HCT116 (cell line): ENCODE measurements around the gene LCE1A. TPM values are rescaled to one million over a fixed set of nuclear protein-coding genes. Genes with fewer than 3 reads are reported as not detected.

ENCODE experiments used
- ATAC-seq: fragments of 200-7000 bp; cut with Tn5 transposase; 2 replicates; pipeline ENCODE4 v1.9.1; 2020; ENCODE audit warnings: mild to moderate bottlenecking, moderate library complexity
- BruUV-seq: library from RNA; stranded (reverse); fragments of 400-500 nt; replicated peaks from 2 replicates; lab custom pipeline; 2021; lab: Mats Ljungman, UMichigan
- CTCF ChIA-PET: fragments of 300-600 bp; sonication (Branson Sonifier 250); formaldehyde crosslinking; loops from one replicate; lab custom pipeline; 2021; ENCODE audit warnings: antibody characterized with exemption; lab: Charles Lee
- POLR2A ChIA-PET: fragments of 300-600, 350-600 bp; sonication (Branson Sonifier 250); formaldehyde crosslinking; loops from one replicate; lab custom pipeline; 2021; ENCODE audit warnings: antibody characterized with exemption; lab: Charles Lee
- RAD21 ChIA-PET, 2 experiments: fragments of 300-600 bp; sonication (Branson Sonifier 250); formaldehyde crosslinking; loops; one replicate each; lab custom pipeline; 2023; ENCODE audit warnings: low total read pairs in 2 of 2; ENCODE audit not compliant: uncharacterized antibody in 2 of 2, unreplicated experiment in 2 of 2, low non-redundant PET in 1 of 2; lab: Charles Lee
- DNase-seq: peaks from one replicate; pipeline ENCODE4 v3.0.0-alpha.2; 2010; ENCODE audit warnings: low read depth, low spot score
- H2AFZ ChIP-seq: fragments of 200-600 bp; shearing (Covaris generic), sonication (generic); 2 replicates; pipeline ENCODE4 v1.6.1; 2017; ENCODE audit warnings: low read depth, mixed run types, mixed read lengths, antibody characterized with exemption, low read length; ENCODE audit not compliant: poor library complexity, severe bottlenecking
- H3K27ac ChIP-seq: 2 replicates; pipeline ENCODE4 v1.5.1; 2012; ENCODE audit warnings: low read depth, low read length
- H3K27me3 ChIP-seq: fragments of 200-600 bp; sonication (generic); 2 replicates; pipeline ENCODE4 v1.6.1; 2016; ENCODE audit warnings: mixed run types, low read length, mixed read lengths; ENCODE audit not compliant: insufficient read depth
- H3K36me3 ChIP-seq, 2 experiments: fragments of 200-500 bp in 1 of 2; fragments of 200-600 bp in 1 of 2; sonication (Bioruptor generic) in 1 of 2; sonication (generic) in 1 of 2; 2 replicates each; pipeline versions ENCODE4 v1.5.1 to v1.6.1; 2014 to 2016; ENCODE audit warnings: low read length in 2 of 2, inconsistent platforms in 1 of 2, mixed read lengths in 1 of 2, mixed run types in 1 of 2; ENCODE audit not compliant: insufficient read depth in 2 of 2, control insufficient read depth in 1 of 2
- H3K4me1 ChIP-seq, 2 experiments: fragments of 200-600 bp in 1 of 2; sonication (generic) in 1 of 2; 2 replicates each; pipeline versions ENCODE4 v1.5.1 to v1.6.1; 2012 to 2017; ENCODE audit warnings: low read length in 2 of 2, inconsistent platforms in 1 of 2, mild to moderate bottlenecking in 1 of 2, mixed read lengths in 1 of 2, mixed run types in 1 of 2, moderate library complexity in 1 of 2; ENCODE audit not compliant: insufficient read depth in 2 of 2, control insufficient read depth in 1 of 2
- H3K4me2 ChIP-seq: fragments of 200-600 bp; sonication (generic); 2 replicates; pipeline ENCODE4 v1.6.1; 2017; ENCODE audit warnings: mixed run types, low read length, mixed read lengths
- H3K4me3 ChIP-seq, 2 experiments: fragments of 200-600 bp in 1 of 2; sonication (generic) in 1 of 2; replicated peaks in 1 of 2; 2 replicates each; pipeline ENCODE4 v1.5.1; 2011 to 2016; ENCODE audit warnings: low read length in 2 of 2, control low read depth in 1 of 2, low read depth in 1 of 2, mild to moderate bottlenecking in 1 of 2, mixed read lengths in 1 of 2, mixed run types in 1 of 2
- H3K79me2 ChIP-seq: fragments of 200-600 bp; sonication (generic); 2 replicates; pipeline ENCODE4 v1.6.1; 2017; ENCODE audit warnings: mild to moderate bottlenecking, mixed run types, low read length, moderate library complexity, mixed read lengths; ENCODE audit not compliant: insufficient read depth
- H3K9ac ChIP-seq: fragments of 200-600 bp; sonication (generic); 2 replicates; pipeline ENCODE4 v1.6.1; 2016; ENCODE audit warnings: low read length, mixed read lengths
- H3K9me2 ChIP-seq: fragments of 200-600 bp; sonication (generic), shearing (Covaris generic); 2 replicates; pipeline ENCODE4 v1.6.1; 2017; ENCODE audit warnings: mixed run types, mild to moderate bottlenecking, moderate library complexity; ENCODE audit not compliant: insufficient read depth
- H3K9me3 ChIP-seq, 2 experiments: fragments of 200-500 bp in 1 of 2; fragments of 200-600 bp in 1 of 2; sonication (Bioruptor generic) in 1 of 2; sonication (generic) in 1 of 2; 2 replicates each; pipeline ENCODE4 v1.6.1; 2014 to 2017; ENCODE audit warnings: low read length in 2 of 2, mixed read lengths in 2 of 2, inconsistent platforms in 1 of 2, low read depth in 1 of 2, mild to moderate bottlenecking in 1 of 2, mixed run types in 1 of 2, moderate library complexity in 1 of 2; ENCODE audit not compliant: control insufficient read depth in 1 of 2, insufficient read depth in 1 of 2
- H4K20me1 ChIP-seq: fragments of 200-600 bp; sonication (generic), shearing (Covaris generic); 2 replicates; pipeline ENCODE4 v1.6.1; 2017; ENCODE audit warnings: mixed run types, mild to moderate bottlenecking, moderate library complexity; ENCODE audit not compliant: insufficient read depth
- CBX3 ChIP-seq: IDR thresholded peaks from 2 replicates; pipeline ENCODE4 v1.6.1; 2012; ENCODE audit warnings: low read depth
- EGR1 ChIP-seq: IDR thresholded peaks from 2 replicates; pipeline ENCODE4 v1.6.1; 2012; ENCODE audit warnings: low read depth
- ELF1 ChIP-seq: IDR thresholded peaks from 2 replicates; pipeline ENCODE4 v1.6.1; 2012; ENCODE audit warnings: low read depth, borderline replicate concordance
- EZH2 ChIP-seq: fragments of 200-600 bp; sonication (generic); IDR thresholded peaks from 2 replicates; pipeline ENCODE4 v1.6.1; 2017; ENCODE audit warnings: antibody characterized with exemption, mixed run types
- EZH2phosphoT487 ChIP-seq: fragments of 200-600 bp; IDR thresholded peaks from 2 replicates; pipeline ENCODE4 v1.6.1; 2018; ENCODE audit warnings: antibody characterized with exemption, borderline replicate concordance
- FOSL1 ChIP-seq: IDR thresholded peaks from 2 replicates; pipeline ENCODE4 v1.6.1; 2012; ENCODE audit warnings: low read depth
- JUND ChIP-seq: IDR thresholded peaks from 2 replicates; pipeline ENCODE4 v1.6.1; 2012
- POLR2A ChIP-seq: IDR thresholded peaks from 2 replicates; pipeline ENCODE4 v1.7.0; 2011; ENCODE audit warnings: borderline replicate concordance; ENCODE audit not compliant: insufficient read depth, insufficient read length; ENCODE audit errors: extremely low read depth
- POLR2AphosphoS5 ChIP-seq: IDR thresholded peaks from 2 replicates; pipeline ENCODE4 v1.6.1; 2011; ENCODE audit warnings: mild to moderate bottlenecking, low read depth, low read length, moderate library complexity
- RAD21 ChIP-seq: IDR thresholded peaks from 2 replicates; pipeline ENCODE4 v1.6.1; 2012; ENCODE audit warnings: low read depth, mild to moderate bottlenecking
- SIN3A ChIP-seq: IDR thresholded peaks from 2 replicates; pipeline ENCODE4 v1.6.1; 2012; ENCODE audit warnings: low read depth
- SP1 ChIP-seq: IDR thresholded peaks from 2 replicates; pipeline ENCODE4 v1.6.1; 2012; ENCODE audit warnings: low read depth
- SRF ChIP-seq: IDR thresholded peaks from 2 replicates; pipeline ENCODE4 v1.6.1; 2012; ENCODE audit warnings: low read depth
- TCF7L2 ChIP-seq: IDR thresholded peaks from 2 replicates; pipeline ENCODE4 v1.7.0; 2011; ENCODE audit warnings: borderline replicate concordance, inconsistent platforms; ENCODE audit not compliant: insufficient read depth, insufficient read length; ENCODE audit errors: extremely low read depth
- YY1 ChIP-seq: IDR thresholded peaks from 2 replicates; pipeline ENCODE4 v1.6.1; 2011; ENCODE audit warnings: low read length, low read depth, moderate library complexity, mild to moderate bottlenecking; ENCODE audit not compliant: insufficient replicate concordance; ENCODE audit errors: extremely low read depth
- ZFX ChIP-seq: fragments of 450-650 bp; IDR thresholded peaks from 2 replicates; pipeline ENCODE4 v1.6.1; 2017
- ZNF274 ChIP-seq: fragments of 200-500 bp; sonication (Bioruptor generic); IDR thresholded peaks from 2 replicates; pipeline ENCODE4 v1.6.1; 2014; ENCODE audit warnings: mild to moderate bottlenecking, low read depth, low read length, inconsistent platforms
- intact Hi-C: fragments of 100-400 bp; cut with micrococcal nuclease; formaldehyde crosslinking; loops from 2 replicates; pipeline ENCODE4 v1.10.0; 2022
- total RNA-seq: library from RNA; stranded (reverse); gene quantifications from one replicate; pipeline ENCODE4 v1.2.1, GENCODE V29; 2021; ENCODE audit not compliant: unreplicated experiment
- TF ChIP-seq, protein P1 (sequence below): IDR thresholded peaks from 2 replicates; pipeline ENCODE4 v1.6.1; 2011; ENCODE audit warnings: mild to moderate bottlenecking, low read length, moderate library complexity; ENCODE audit not compliant: insufficient replicate concordance; ENCODE audit errors: extremely low read depth
- TF ChIP-seq, protein P2 (sequence below): IDR thresholded peaks from 2 replicates; pipeline ENCODE4 v1.6.1; 2012
- TF ChIP-seq, protein P3 (sequence below): IDR thresholded peaks from 2 replicates; pipeline ENCODE4 v1.6.1; 2012

LCE1A gene
- total RNA-seq, 1 experiment from 2014 or later = not detected

DNA sequence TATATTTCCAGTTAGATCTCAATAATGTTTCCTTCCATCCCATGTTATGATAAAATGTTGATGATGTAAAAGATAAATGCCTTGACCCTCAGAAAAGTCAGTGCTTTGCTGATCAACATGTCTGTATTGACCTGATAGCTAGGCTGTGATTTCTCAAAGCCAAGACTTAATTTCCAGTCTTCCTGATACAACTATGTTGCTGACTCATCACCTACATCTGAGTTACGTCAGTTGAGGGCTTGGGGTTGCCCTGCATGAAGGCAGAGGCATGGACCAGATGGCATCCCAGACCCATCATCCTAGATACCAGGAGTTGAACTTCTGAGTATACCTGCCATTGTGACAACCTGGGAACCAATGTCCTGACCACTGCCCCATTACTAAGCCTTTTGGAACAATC lies 25.9 kb upstream of the LCE1A start:
- TF ChIP-seq FOSL1 (no peak), CBX3 (no peak), EZH2 (no peak), YY1 (no peak), ZFX (no peak), POLR2A (no peak), SIN3A (no peak), TCF7L2 (no peak), SP1 (no peak), ELF1 (no peak), JUND (no peak), SRF (no peak), POLR2AphosphoS5 (no peak), EGR1 (no peak), RAD21 (no peak), EZH2phosphoT487 (no peak), ZNF274 (no peak)
- TF ChIP-seq, protein P1, sequence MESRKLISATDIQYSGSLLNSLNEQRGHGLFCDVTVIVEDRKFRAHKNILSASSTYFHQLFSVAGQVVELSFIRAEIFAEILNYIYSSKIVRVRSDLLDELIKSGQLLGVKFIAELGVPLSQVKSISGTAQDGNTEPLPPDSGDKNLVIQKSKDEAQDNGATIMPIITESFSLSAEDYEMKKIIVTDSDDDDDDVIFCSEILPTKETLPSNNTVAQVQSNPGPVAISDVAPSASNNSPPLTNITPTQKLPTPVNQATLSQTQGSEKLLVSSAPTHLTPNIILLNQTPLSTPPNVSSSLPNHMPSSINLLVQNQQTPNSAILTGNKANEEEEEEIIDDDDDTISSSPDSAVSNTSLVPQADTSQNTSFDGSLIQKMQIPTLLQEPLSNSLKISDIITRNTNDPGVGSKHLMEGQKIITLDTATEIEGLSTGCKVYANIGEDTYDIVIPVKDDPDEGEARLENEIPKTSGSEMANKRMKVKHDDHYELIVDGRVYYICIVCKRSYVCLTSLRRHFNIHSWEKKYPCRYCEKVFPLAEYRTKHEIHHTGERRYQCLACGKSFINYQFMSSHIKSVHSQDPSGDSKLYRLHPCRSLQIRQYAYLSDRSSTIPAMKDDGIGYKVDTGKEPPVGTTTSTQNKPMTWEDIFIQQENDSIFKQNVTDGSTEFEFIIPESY = no peak
- TF ChIP-seq, protein P2, sequence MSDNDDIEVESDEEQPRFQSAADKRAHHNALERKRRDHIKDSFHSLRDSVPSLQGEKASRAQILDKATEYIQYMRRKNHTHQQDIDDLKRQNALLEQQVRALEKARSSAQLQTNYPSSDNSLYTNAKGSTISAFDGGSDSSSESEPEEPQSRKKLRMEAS = no peak
- TF ChIP-seq, protein P3, sequence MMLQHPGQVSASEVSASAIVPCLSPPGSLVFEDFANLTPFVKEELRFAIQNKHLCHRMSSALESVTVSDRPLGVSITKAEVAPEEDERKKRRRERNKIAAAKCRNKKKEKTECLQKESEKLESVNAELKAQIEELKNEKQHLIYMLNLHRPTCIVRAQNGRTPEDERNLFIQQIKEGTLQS = no peak
- DNase-seq (no peak), ATAC-seq (no peak)
- H3K4me1 ChIP-seq = no peaks in the 10 kb centered on the region
- no peak overlapping the region for H3K4me2 ChIP-seq
- H3K27ac ChIP-seq = no peak overlapping the region
- no peak overlapping the region for H3K9ac ChIP-seq
- ChIA-PET RAD21 (no interaction called here), CTCF (interaction anchor here (1.2 kb wide), 1 partner anchor 24 kb away, joined by 3 read pairs; no protein-coding TSS in a partner anchor), POLR2A (no interaction called here)
- intact Hi-C loops = no loop called here
- no peaks in the 10 kb centered on the region for H3K9me2 ChIP-seq
- no peaks in the 10 kb centered on the region for H3K36me3 ChIP-seq
- no peak overlapping the region for H3K4me3 ChIP-seq
- H3K79me2 ChIP-seq = no peaks in the 10 kb centered on the region
- H3K27me3 ChIP-seq = peaks cover 39% of the 10 kb centered on the region
- no peaks in the 10 kb centered on the region for H4K20me1 ChIP-seq
- H3K9me3 ChIP-seq = no peaks in the 10 kb centered on the region
- no TSS peak for BruUV-seq
- no peak overlapping the region for H2AFZ ChIP-seq
